ENCODE measurements around the gene HSPA6.

- TF ChIP-seq CTCF (IDR thresholded peaks at IDR 0.05) (no peak), POLR2A (IDR thresholded peaks at IDR 0.05) (no peak)
These were observed 13.9 kb upstream of the HSPA6 start for GRCh38 chr1:161510477-161510876.
